Stimulated activated CD4-positive, alpha-beta T cell treated with anti-CD3 and anti-CD28 coated beads, Interleukin-4, amount 100 ng/mL, for 48 hours (primary cell): ENCODE data around the gene ACVRL1.
"Not testable (repeated sequence)": the region's sequence is repeated elsewhere in the genome, so short reads cannot be mapped to it uniquely, and the experiment has no call there.

Source experiments
- DNase-seq, 2 donors: peaks; one replicate each; pipeline ENCODE4 v3.0.0-alpha.2; 2020; ENCODE audit warnings: low read depth in 2 of 2

ACVRL1 gene

GRCh38 chr12:51874000-51874399 lies 33.3 kb upstream of the ACVRL1 start:
- no peak for DNase-seq

DNA sequence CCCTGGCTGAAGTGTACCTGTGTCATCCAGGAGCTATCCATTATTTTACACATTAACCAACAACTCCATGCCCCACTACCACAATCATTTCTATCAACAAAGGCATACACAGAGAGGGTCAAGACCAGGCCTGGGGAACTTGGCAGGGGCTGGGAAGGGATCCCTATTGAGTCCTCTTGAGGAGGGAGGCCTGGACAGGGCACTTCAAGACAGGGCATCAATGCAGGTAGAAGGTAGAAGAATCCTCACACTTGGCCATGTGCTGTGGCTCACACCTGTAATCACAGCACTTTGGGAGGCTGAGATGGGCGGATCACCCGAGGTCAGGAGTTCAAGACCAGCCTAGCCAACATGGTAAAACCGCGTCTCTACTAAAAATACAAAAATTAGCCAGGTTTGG lies 32.8 kb upstream of the ACVRL1 start:
- no peak for DNase-seq

- no peak for DNase-seq
Observed at GRCh38 chr12:51879102-51879501, 28.2 kb upstream of the ACVRL1 start.

- DNase-seq: no peak
Observed at GRCh38 chr12:51883295-51883694, 24.0 kb upstream of the ACVRL1 start.

- DNase-seq: no peak
Observed at GRCh38 chr12:51883998-51884675, 23.2 kb upstream of the ACVRL1 start.

DNA sequence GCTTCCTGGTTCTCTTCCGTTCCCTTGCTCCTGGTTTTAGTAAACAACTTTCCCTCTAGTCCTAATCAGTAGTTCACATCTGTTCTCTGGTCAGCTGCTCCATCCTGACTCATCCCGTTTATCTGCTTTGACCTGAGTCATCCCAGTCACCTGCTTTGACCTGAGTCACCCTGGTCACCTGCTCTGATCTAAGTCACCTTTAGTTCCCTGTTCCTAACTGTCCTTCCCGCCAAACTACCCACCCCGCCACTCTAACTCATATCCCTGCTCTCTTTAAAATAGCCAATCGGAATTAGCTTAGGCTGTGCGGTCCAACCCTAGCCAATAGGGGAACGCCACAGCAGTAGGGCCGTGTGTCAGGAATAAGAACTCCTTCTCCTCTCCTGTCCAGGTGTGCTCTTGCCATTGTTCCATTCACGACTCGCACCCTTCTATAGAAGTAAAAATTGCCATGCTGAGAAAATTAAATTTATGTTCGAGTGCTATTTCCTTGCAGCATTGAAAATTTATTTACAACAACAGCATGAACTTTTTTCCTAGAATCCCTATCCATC lies 22.6 kb upstream of the ACVRL1 start:
- DNase-seq: no peak

DNA sequence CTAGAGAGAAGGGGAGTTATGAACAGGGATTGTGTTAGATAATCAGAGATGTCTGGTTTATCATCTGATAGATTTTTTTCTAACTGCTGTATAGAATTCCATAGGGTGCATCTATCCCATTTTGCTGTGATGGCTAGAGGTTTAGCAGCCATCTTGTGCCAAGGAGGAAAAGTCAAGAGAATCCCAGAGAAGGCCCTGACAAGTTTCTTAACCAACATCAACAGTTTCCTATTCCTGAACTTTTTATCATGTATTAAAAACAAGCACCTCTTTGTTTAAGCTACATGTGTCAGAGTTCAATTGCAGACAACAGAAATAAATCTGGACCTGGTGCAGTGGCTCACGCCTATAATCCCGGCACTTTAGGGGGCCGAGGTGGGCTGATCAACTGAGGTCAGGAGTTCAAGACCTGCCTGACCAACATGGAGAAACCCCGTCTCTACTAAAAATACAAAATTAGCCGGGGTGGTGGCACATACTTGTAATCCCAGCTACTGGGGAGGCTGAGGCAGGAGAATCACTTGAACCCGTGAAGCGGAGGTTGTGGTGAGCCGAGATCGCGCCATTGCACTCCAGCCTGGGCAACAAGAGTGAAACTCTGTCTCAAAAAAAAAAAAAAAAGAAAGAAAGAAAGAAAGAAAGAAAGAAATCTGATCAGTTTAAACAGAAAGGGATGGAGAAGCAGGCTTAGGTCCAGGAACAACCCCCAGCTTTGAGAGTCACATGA lies 21.8 kb upstream of the ACVRL1 start:
- DNase-seq: not testable (repeated sequence)

GRCh38 chr12:51886021-51886710 lies 21.1 kb upstream of the ACVRL1 start:
- DNase-seq: peak; percentile 21 to 23

DNA sequence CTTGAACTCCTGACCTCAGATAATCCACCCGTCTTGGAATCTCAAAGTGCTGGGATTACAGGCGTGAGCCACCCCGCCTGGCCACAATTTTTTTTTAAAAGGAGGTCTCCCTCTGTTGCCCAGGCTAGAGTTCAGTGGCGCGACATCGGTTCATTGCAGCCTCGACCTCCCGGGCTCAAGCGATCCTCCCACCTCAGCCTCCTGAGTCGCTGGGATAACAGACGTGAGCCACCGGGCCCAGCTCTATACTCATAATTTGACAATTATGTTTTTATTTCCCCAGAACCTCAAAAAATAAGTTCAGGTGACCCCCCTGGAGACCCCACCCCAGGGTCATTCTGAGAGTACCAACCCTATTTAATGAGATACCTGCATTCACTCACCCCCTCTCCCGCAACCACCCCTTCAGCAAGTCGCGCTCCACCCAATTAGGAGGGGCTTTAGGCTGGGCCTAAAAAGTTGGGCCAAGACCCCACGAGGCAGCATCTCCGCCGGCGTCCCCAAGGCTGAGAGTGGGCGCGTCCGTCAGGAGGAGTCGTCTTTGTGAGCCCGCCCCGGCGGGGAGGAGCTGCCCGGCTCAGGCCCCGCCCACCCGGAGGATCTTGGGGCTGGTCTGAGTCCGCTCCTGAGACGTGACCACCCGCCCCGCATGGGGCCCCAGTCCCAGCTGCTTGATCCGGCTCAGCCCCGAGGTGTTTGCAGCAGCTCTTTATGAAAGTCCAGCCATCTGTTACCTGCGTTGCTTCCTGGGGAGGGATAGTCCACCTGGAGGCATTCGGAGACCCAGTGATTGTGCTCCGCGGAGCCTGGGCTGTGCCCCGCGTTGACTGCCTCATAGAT lies 19.6 kb upstream of the ACVRL1 start, which contains the start of gene ANKRD33:
Gene ANKRD33 (plus strand): TSS at position 628 of the 840 bp plus-strand sequence. CDS start 84 bp downstream, at position 712.
- peak in 1 of 2 donors; percentile 10 for DNase-seq

GRCh38 chr12:51888316-51889215 lies 18.7 kb upstream of the ACVRL1 start:
- no peak for DNase-seq

GRCh38 chr12:51889216-51890132 lies 17.8 kb upstream of the ACVRL1 start:
- no peak for DNase-seq

DNA sequence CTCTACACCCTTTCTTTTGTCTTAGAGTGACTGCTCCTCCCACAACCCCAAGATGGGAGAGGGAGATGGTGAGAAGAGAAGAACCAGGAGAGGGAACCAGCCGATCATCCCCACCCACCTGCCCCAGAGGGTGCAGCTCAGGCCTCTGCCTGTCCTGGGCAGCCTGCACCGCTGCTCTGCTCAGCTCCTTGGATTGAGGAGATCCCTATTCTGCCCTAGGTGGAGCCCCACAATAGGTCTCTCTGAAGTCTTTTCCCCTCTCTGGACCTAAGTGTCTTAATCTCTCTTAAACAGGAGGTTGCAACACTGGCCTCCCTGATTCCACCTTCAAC lies 17.2 kb upstream of the ACVRL1 start:
- no peak for DNase-seq

- no peak for DNase-seq
Observed at GRCh38 chr12:51890511-51891171, 16.7 kb upstream of the ACVRL1 start.

DNA sequence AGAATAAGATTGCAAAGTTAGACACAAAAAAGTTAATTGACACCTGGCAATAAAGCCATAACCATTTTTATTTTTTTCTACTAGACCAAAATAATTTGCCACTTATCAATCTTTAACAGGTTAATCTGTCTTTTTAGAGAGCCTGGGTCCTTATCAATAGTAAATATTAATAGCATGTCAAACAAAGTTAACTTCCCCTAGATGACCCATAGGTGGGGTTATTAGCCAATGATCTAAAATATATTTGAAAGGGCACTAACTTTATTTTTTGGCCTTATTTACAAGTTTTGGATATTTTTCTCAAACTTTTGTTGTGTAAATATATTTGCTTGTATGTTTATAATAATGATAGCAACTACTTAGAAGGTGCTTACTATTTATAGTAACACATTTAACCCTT lies 15.5 kb upstream of the ACVRL1 start:
- DNase-seq: no peak

GRCh38 chr12:51893786-51894185 lies 13.5 kb upstream of the ACVRL1 start:
- no peak for DNase-seq

DNA sequence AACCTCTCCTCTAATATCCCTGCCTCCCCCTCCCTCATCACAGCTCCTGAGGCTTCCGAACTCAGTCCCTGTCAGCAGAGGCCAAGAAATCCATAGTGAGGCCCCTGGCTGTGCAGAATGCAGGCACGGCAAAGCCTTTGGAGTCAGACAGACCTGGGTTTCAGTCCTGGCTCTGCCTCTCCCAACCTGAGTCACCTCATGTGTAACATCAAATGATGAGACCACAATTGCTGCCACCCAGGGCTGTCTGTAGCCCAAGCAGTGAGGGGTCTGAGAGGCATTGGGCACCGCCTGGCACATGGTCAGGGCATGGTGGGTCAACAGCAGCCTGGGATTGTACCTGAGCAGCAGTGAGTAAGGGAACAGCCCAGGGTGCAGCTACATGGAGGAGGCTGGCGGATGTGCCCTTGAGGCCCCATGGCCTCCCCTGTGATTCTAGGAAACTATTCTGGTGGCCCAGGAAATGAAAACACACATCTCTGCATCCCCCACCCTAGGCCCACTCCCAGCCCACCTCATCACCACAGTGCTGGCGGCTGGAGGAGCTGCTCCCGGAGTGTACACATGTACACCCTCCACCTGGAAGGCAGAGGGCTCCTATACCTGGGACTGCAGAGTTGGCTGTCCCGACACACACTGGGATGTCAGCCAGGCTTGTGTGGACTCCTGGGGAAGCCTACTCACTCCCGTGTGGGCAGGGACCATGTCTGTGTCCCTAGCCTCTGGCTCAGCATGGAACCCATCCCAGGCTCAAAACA lies 11.7 kb upstream of the ACVRL1 start:
- no peak for DNase-seq

- DNase-seq: no peak
Observed at GRCh38 chr12:51896236-51896635, 11.1 kb upstream of the ACVRL1 start.

GRCh38 chr12:51897181-51897580 lies 10.1 kb upstream of the ACVRL1 start:
- DNase-seq: no peak
